ENCODE data around the gene ARL16.

The ARL16 gene, protein sequence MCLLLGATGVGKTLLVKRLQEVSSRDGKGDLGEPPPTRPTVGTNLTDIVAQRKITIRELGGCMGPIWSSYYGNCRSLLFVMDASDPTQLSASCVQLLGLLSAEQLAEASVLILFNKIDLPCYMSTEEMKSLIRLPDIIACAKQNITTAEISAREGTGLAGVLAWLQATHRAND

DNA sequence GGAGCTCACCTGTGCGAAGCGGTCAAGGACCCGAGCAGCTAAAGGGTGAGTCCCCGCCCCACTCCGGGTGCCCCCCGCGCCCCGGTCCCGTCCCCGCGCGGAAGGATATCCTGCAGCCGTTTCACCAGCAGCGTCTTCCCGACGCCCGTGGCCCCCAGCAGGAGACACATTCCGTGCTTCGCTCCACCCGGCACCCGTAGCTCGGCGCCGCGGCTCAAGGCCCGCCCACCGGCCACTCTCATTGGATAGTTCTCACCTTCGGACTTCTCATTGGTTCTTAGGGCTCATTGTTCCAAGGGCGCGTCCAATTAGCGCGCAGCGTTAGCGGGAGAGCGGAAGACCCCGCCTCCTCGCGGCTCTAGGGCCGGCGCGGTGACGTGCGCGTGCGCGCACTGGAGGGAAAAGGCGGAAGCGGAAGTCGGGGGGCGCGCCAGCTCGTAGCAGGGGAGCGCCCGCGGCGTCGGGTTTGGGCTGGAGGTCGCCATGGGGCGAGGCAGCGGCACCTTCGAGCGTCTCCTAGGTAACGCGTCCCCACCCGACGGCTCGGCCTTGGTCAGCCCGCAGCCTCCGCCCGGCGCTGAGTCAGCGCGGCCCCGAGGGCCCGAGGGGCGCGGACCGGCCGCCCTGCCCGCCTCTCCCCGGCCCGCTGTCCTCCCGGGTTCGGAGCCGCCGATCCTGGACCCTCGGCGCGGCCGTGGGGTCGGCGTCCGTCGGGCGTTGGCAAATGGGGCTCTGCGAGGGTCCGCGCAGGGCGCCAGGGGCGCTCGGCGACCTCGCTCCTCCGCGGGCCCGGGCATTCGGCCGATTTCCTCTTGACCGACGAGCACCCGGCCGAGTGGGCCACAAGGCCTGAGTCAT is at the start of gene ARL16, which contains the start of gene HGS:
TSS of gene ARL16 (minus strand) at position 214 of the 858 bp plus-strand sequence. CDS start at position 170, 44 bp downstream.
TSS of gene HGS (plus strand) at position 428 of the 858 bp plus-strand sequence. CDS start at position 484, 56 bp downstream.
- H3K9me3 ChIP-seq (ENCODE audit: control insufficient read depth in 2 of 2, low read length in 2 of 2), result no peaks in the 10 kb centered on the region
- H3K36me3 ChIP-seq (ENCODE audit: control insufficient read depth in 2 of 2, insufficient read depth in 2 of 2, low read length in 2 of 2), result peaks cover 27 to 32% of the 10 kb centered on the region in 2 donors
- H3K4me3 ChIP-seq (ENCODE audit: low read length in 2 of 2), result peak within 1 kb of the TSS; percentile 82 to 92
- no peaks in the 10 kb centered on the region for H3K27me3 ChIP-seq (ENCODE audit: control insufficient read depth in 2 of 2, insufficient read depth in 2 of 2, low read length in 2 of 2)
- peak within 1 kb of the TSS; percentile 83 to 87 for H3K9ac ChIP-seq (ENCODE audit: low read depth in 1 of 2, low read length in 2 of 2)
- peaks cover 9 to 21% of the 10 kb centered on the region in 2 donors for H3K4me1 ChIP-seq (ENCODE audit: control insufficient read depth in 2 of 2, insufficient read depth in 2 of 2, low read length in 2 of 2)
- peak within 1 kb of the TSS; percentile 67 to 79 for H3K27ac ChIP-seq (ENCODE audit: low read depth in 2 of 2, low read length in 2 of 2)

DNA sequence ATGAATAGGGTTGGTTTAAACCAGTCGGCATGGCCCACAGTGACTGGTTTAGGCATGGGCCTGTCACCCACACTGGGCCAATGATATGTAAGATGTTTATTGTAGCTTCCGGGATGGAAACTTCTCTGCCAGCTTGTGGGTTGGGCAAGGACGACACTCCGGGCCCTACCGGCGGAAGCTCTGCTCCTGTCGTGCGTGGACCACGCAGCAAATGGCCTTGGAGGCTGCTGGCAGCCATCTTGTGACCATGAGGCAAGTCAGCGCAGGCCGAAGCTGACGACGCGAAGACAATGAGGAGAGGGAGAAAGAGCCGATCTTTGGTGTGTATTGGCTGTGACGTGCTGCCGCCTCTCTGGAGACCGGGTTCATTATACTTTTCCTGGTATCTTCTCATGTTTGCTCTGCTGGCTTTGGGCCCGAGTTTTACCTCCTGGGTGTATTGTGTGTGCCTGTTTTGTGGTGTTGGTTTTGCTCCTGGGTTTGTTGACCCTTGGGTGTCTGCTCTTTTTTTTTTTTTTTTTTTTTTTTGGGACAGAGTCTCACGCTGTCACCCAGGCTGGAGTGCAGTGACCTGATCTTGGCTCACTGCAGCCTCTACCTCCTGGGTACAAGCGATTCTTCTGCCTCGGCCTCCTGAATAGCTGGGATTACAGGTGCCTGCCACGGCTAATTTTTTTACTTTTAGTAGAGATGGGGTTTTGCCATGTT is 43.9 kb upstream of the ARL16 start:
- peaks cover 16 to 23% of the 10 kb centered on the region in 2 donors for H3K4me1 ChIP-seq (ENCODE audit: control insufficient read depth in 2 of 2, insufficient read depth in 2 of 2, low read length in 2 of 2)
- no peaks in the 10 kb centered on the region for H3K36me3 ChIP-seq (ENCODE audit: control insufficient read depth in 2 of 2, insufficient read depth in 2 of 2, low read length in 2 of 2)
- no peaks in the 10 kb centered on the region for H3K9me3 ChIP-seq (ENCODE audit: control insufficient read depth in 2 of 2, low read length in 2 of 2)
- no peaks in the 10 kb centered on the region for H3K27me3 ChIP-seq (ENCODE audit: control insufficient read depth in 2 of 2, insufficient read depth in 2 of 2, low read length in 2 of 2)
- H3K27ac ChIP-seq (ENCODE audit: low read depth in 2 of 2, low read length in 2 of 2), result peak overlapping the region; percentile 71 to 89
- peak overlapping the region; percentile 48 to 60 for H3K4me3 ChIP-seq (ENCODE audit: low read length in 2 of 2)
- peak overlapping the region in 1 of 2 donors; percentile 58 for H3K9ac ChIP-seq (ENCODE audit: low read depth in 1 of 2, low read length in 2 of 2)

DNA sequence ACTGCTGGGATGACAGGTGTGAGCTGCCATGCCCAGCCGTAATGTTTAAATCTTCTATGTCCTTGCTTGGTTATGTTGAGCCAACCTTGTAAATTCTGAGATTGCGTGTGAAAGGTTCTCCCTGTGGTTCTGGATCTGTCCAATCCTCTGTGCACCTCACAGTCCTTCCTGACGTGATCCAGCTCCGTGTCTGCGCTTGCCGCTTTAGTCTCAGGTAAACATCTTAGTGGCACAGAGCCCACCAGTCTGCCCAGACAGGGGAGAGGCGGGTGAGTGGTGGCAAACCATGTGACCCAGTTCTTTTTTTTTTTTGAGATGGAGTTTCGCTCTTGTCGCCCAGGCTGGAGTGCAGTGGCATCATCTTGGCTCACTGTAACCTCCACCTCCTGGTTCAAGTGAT is 42.4 kb upstream of the ARL16 start:
- Histone ChIP-seq H3K27ac (ENCODE audit: low read depth in 2 of 2, low read length in 2 of 2) (no peak overlapping the region), H3K9me3 (ENCODE audit: control insufficient read depth in 2 of 2, low read length in 2 of 2) (no peaks in the 10 kb centered on the region), H3K27me3 (ENCODE audit: control insufficient read depth in 2 of 2, insufficient read depth in 2 of 2, low read length in 2 of 2) (no peaks in the 10 kb centered on the region), H3K4me3 (ENCODE audit: low read length in 2 of 2) (no peak overlapping the region), H3K9ac (ENCODE audit: low read depth in 1 of 2, low read length in 2 of 2) (no peak overlapping the region), H3K4me1 (ENCODE audit: control insufficient read depth in 2 of 2, insufficient read depth in 2 of 2, low read length in 2 of 2) (peaks cover 27 to 32% of the 10 kb centered on the region in 2 donors), H3K36me3 (ENCODE audit: control insufficient read depth in 2 of 2, insufficient read depth in 2 of 2, low read length in 2 of 2) (no peaks in the 10 kb centered on the region)

DNA sequence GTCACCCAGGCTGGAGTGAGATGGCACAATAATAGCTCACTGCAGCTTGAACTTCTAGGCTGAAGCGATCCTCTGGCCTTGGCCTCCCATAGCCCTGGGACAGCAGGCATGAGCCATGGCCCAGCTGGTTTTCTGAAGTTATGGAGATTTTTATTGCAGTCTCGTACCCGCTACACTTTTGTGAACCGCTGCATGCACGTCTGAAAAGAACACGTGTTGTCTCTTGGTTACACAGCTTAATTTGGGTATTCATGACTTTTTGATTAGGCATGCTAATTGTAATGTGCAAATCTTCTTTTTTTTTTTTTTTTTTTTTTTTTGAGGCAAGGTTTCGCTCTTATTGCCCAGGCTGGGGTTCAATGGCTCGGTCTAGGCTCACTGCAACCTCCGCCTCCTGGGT is 41.8 kb upstream of the ARL16 start:
- Histone ChIP-seq H3K27me3 (ENCODE audit: control insufficient read depth in 2 of 2, insufficient read depth in 2 of 2, low read length in 2 of 2) (no peaks in the 10 kb centered on the region), H3K4me3 (ENCODE audit: low read length in 2 of 2) (no peak overlapping the region), H3K9ac (ENCODE audit: low read depth in 1 of 2, low read length in 2 of 2) (no peak overlapping the region), H3K9me3 (ENCODE audit: control insufficient read depth in 2 of 2, low read length in 2 of 2) (no peaks in the 10 kb centered on the region), H3K4me1 (ENCODE audit: control insufficient read depth in 2 of 2, insufficient read depth in 2 of 2, low read length in 2 of 2) (peaks cover 27 to 32% of the 10 kb centered on the region in 2 donors), H3K27ac (ENCODE audit: low read depth in 2 of 2, low read length in 2 of 2) (no peak overlapping the region), H3K36me3 (ENCODE audit: control insufficient read depth in 2 of 2, insufficient read depth in 2 of 2, low read length in 2 of 2) (peaks cover 0 to under 1% of the 10 kb centered on the region in 2 donors)

DNA sequence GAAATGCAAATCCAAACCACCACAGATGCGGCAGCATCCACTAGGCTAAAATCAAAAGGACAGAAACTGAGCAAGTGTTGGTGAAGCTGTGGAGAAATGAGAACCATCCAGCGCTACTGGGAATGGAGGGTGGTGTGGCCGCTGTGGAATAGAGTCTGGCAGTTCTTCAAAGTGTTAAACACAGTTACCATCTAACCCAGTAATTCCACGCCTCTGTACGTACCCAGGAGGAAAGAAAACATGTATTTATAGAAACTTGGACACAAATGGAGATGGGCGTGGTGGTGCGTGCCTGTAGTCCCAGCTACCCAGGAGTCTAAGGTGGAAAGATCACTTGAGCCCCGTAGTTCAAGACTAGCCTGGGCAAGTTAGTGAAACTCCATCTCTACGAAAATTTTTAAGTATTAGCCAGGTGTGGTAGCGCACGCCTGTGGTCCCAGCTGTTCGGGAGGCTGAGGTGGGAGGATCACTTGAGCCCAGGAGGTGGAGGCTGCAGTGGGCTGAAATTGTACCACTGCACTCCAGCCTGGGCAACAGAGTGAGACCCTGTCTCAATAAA is 40.1 kb upstream of the ARL16 start:
- Histone ChIP-seq H3K27ac (ENCODE audit: low read depth in 2 of 2, low read length in 2 of 2) (peak overlapping the region; percentile 65 to 70), H3K4me1 (ENCODE audit: control insufficient read depth in 2 of 2, insufficient read depth in 2 of 2, low read length in 2 of 2) (peaks cover 27 to 32% of the 10 kb centered on the region in 2 donors), H3K9ac (ENCODE audit: low read depth in 1 of 2, low read length in 2 of 2) (peak overlapping the region in 1 of 2 donors; percentile 24), H3K36me3 (ENCODE audit: control insufficient read depth in 2 of 2, insufficient read depth in 2 of 2, low read length in 2 of 2) (peaks cover 0 to 2% of the 10 kb centered on the region in 2 donors), H3K9me3 (ENCODE audit: control insufficient read depth in 2 of 2, low read length in 2 of 2) (no peaks in the 10 kb centered on the region), H3K27me3 (ENCODE audit: control insufficient read depth in 2 of 2, insufficient read depth in 2 of 2, low read length in 2 of 2) (no peaks in the 10 kb centered on the region), H3K4me3 (ENCODE audit: low read length in 2 of 2) (no peak overlapping the region)

DNA sequence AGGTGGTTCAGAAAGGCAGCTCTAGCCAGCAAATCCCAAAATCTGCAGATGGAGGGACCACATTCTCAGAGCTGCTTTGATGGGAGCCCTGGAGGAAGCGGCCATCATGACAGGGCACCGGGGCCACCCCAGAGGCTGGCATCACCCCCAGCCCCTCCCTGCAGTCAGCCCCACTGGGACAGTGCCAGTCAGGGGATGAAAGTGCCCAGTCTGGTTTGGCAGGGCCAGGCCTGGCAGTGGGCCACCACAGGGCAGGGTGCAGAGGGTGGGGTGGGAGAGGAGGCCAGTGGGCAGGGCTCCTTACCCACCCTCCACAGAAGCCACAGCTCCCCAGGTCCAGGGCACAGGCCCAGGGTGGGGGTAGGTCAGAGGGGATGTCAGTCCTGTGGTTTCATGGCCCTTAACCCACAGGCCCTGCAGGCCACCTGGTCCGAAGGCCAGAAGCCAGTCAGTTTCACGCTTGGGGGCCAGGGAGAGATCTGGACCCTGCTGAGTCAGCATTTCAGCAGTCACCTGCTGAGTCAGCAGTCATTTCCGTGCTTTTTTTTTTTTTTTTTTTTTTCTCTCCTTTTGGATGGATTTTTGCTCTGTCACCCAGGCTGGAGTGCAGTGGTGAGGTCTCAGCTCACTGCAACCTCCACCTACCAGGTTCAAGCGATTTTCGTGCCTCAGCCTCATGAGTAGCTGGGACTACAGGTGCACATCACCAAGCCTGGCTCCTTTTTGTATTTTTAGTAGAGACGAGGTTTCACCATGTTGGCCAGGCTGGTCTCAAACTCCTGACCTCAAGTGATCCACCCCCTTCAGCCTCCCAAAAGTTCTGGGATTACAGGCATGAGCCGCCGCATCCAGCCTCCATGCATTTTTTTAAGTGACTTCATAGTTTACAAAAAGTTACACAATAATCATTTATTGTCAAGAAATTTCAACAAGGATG is 38.9 kb upstream of the ARL16 start:
- Histone ChIP-seq H3K4me3 (ENCODE audit: low read length in 2 of 2) (peak overlapping the region in 1 of 2 donors; percentile 20), H3K9me3 (ENCODE audit: control insufficient read depth in 2 of 2, low read length in 2 of 2) (no peaks in the 10 kb centered on the region), H3K36me3 (ENCODE audit: control insufficient read depth in 2 of 2, insufficient read depth in 2 of 2, low read length in 2 of 2) (peaks cover 0 to 7% of the 10 kb centered on the region in 2 donors), H3K9ac (ENCODE audit: low read depth in 1 of 2, low read length in 2 of 2) (peak overlapping the region in 1 of 2 donors; percentile 37), H3K4me1 (ENCODE audit: control insufficient read depth in 2 of 2, insufficient read depth in 2 of 2, low read length in 2 of 2) (peaks cover 27 to 32% of the 10 kb centered on the region in 2 donors), H3K27ac (ENCODE audit: low read depth in 2 of 2, low read length in 2 of 2) (peak overlapping the region; percentile 76 to 81), H3K27me3 (ENCODE audit: control insufficient read depth in 2 of 2, insufficient read depth in 2 of 2, low read length in 2 of 2) (no peaks in the 10 kb centered on the region)

DNA sequence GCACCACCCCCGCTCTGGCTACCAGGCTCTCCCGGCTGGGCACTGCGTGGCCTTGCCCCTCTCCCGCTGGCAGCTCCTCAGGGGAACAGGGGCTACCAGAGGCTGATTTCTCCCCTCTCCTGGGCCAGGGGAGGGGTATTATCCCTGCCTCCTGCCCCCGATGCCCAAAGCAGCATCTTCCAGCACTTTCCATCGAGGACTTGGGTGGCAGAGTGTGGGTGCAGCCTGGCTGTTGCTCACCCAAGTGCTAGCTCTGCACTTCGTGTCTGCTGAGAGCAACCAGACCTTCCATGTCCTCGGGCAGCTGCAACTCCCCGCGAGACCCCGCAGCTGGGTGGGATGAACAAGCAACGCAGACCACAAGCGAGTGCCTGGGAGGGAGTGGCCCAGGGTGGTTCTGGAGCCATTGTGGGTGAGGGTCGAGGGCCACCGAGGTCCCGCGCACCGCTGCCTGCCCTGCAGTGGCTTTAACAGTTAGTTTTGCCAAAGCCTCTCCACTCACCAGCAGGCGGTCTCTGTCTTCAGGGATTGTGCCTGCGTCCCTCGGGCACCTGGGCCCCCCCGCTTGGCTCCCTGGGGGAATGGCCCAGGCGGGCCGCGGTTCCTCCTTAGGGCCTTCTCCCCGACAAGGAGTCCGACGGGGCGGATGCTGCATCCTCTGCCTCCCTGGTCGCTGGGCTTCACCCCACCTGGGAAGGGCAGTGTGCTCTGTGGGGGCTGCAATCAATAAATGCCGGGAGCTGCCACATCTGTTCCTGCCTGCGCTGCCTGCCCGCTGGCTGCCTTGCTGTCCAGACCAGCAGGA is 36.9 kb upstream of the ARL16 start:
- Histone ChIP-seq H3K36me3 (ENCODE audit: control insufficient read depth in 2 of 2, insufficient read depth in 2 of 2, low read length in 2 of 2) (peaks cover 0 to 7% of the 10 kb centered on the region in 2 donors), H3K4me3 (ENCODE audit: low read length in 2 of 2) (no peak overlapping the region), H3K27me3 (ENCODE audit: control insufficient read depth in 2 of 2, insufficient read depth in 2 of 2, low read length in 2 of 2) (no peaks in the 10 kb centered on the region), H3K9me3 (ENCODE audit: control insufficient read depth in 2 of 2, low read length in 2 of 2) (no peaks in the 10 kb centered on the region), H3K9ac (ENCODE audit: low read depth in 1 of 2, low read length in 2 of 2) (no peak overlapping the region), H3K4me1 (ENCODE audit: control insufficient read depth in 2 of 2, insufficient read depth in 2 of 2, low read length in 2 of 2) (peaks cover 27 to 29% of the 10 kb centered on the region in 2 donors), H3K27ac (ENCODE audit: low read depth in 2 of 2, low read length in 2 of 2) (no peak overlapping the region)

DNA sequence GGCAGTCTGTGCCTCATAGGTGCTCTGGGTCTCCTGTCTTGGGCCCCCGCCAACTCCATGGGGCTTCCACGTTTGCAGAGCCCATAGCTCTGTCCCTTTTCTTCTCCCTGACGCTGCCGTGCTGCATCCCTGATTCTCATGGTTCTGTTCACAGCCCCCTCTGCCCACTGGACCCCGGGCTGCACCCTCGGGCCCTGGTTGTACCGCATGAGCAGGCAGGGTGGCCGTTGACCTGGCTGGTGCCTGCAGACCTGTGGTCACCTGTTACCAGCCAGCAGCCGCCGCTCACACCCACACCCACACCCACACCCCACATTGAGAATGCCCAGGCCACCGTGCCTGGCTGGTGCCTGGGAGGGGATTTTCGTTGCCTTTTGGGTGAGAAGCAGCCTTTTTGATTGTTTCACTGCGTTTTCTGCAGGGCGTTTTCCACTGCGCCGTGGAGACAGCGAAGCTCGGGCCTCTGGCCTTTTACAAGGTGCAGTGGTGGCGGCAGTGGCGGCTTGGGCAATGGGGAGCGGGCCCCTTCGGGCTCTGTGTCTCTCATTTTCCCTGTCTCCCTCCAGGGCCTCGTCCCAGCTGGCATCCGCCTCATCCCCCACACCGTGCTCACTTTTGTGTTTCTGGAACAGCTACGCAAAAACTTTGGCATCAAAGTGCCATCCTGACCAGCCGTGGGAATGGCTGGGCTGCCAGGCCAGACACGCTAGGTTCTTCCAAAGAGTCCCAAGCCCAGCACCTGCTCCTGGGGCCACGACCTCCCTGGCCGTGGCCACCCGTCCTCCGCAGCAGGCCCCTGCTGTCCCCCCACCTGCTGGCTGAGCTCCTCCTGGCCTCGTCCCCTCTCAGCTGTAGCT is 36.0 kb upstream of the ARL16 start:
- no peak overlapping the region for H3K4me3 ChIP-seq (ENCODE audit: low read length in 2 of 2)
- H3K27ac ChIP-seq (ENCODE audit: low read depth in 2 of 2, low read length in 2 of 2), result no peak overlapping the region
- H3K4me1 ChIP-seq (ENCODE audit: control insufficient read depth in 2 of 2, insufficient read depth in 2 of 2, low read length in 2 of 2), result peaks cover 27 to 29% of the 10 kb centered on the region in 2 donors
- no peaks in the 10 kb centered on the region for H3K9me3 ChIP-seq (ENCODE audit: control insufficient read depth in 2 of 2, low read length in 2 of 2)
- H3K36me3 ChIP-seq (ENCODE audit: control insufficient read depth in 2 of 2, insufficient read depth in 2 of 2, low read length in 2 of 2), result peaks cover 0 to 9% of the 10 kb centered on the region in 2 donors
- no peak overlapping the region for H3K9ac ChIP-seq (ENCODE audit: low read depth in 1 of 2, low read length in 2 of 2)
- H3K27me3 ChIP-seq (ENCODE audit: control insufficient read depth in 2 of 2, insufficient read depth in 2 of 2, low read length in 2 of 2), result no peaks in the 10 kb centered on the region
